PC-3 (cell line): ENCODE measurements around the gene ANGPTL2. TPM values are rescaled to one million over a fixed set of nuclear protein-coding genes. Genes with fewer than 3 reads are reported as not detected.

ENCODE experiments used
- ATAC-seq: fragments of 200-7000 bp; cut with Tn5 transposase; 2 replicates; pipeline ENCODE4 v1.9.1; 2020; ENCODE audit warnings: mild to moderate bottlenecking, moderate library complexity
- BruUV-seq: library from RNA; stranded (reverse); fragments of 400-500 nt; replicated peaks from 2 replicates; lab custom pipeline; 2021; lab: Mats Ljungman, UMichigan
- CTCF ChIA-PET: fragments of 300-600 bp; sonication (Branson Sonifier 250); formaldehyde crosslinking; loops from one replicate; lab custom pipeline; 2022; ENCODE audit warnings: antibody characterized with exemption; lab: Charles Lee
- POLR2A ChIA-PET: fragments of 300-600 bp; sonication (Branson Sonifier 250); formaldehyde crosslinking; loops from one replicate; lab custom pipeline; 2022; ENCODE audit warnings: antibody characterized with exemption; ENCODE audit not compliant: unreplicated experiment; lab: Charles Lee
- DNase-seq: peaks from one replicate; pipeline ENCODE4 v3.0.0-alpha.2; 2015
- H2AFZ ChIP-seq: fragments of 300-600 bp; sonication (generic); 2 replicates; pipeline ENCODE4 v1.6.0; 2016; ENCODE audit warnings: antibody characterized with exemption, low read length
- H3F3A ChIP-seq: fragments of 300-600 bp; sonication (generic); one replicate; pipeline ENCODE4 v1.6.0; 2017; ENCODE audit warnings: antibody characterized with exemption, low read length, control low read depth, mild to moderate bottlenecking; ENCODE audit not compliant: unreplicated experiment
- H3K27ac ChIP-seq: fragments of 300-600 bp; sonication (generic); 2 replicates; pipeline ENCODE4 v1.5.1; 2016; ENCODE audit warnings: mild to moderate bottlenecking, low read length
- H3K27me3 ChIP-seq: fragments of 300-600 bp; sonication (generic); 2 replicates; pipeline ENCODE4 v1.6.1; 2016; ENCODE audit warnings: low read length, mixed read lengths
- H3K36me3 ChIP-seq: fragments of 300-600 bp; sonication (generic); 2 replicates; pipeline ENCODE4 v1.6.1; 2016; ENCODE audit warnings: low read depth, mixed run types, low read length, mixed read lengths
- H3K4me1 ChIP-seq: fragments of 300-600 bp; sonication (generic); 2 replicates; pipeline ENCODE4 v1.5.1; 2016; ENCODE audit warnings: low read length; ENCODE audit not compliant: insufficient read depth
- H3K4me2 ChIP-seq: fragments of 300-600 bp; sonication (generic); 2 replicates; pipeline ENCODE4 v1.6.0; 2016; ENCODE audit warnings: low read length
- H3K4me3 ChIP-seq: fragments of 300-600 bp; sonication (generic); 2 replicates; pipeline ENCODE4 v1.5.1; 2016; ENCODE audit warnings: mild to moderate bottlenecking, low read length, mixed read lengths
- H3K79me2 ChIP-seq: fragments of 300-600 bp; sonication (generic); 2 replicates; pipeline ENCODE4 v1.6.1; 2017; ENCODE audit warnings: low read length, mixed read lengths
- H3K9ac ChIP-seq: fragments of 300-600 bp; sonication (generic); 2 replicates; pipeline ENCODE4 v1.6.0; 2016; ENCODE audit warnings: mild to moderate bottlenecking, low read length
- H3K9me2 ChIP-seq: fragments of 300-600 bp; sonication (generic); replicated peaks from 2 replicates; pipeline ENCODE4 v1.6.1; 2016; ENCODE audit warnings: mixed run types, low read length, mixed read lengths
- H3K9me3 ChIP-seq: fragments of 300-600 bp; sonication (generic); 2 replicates; pipeline ENCODE4 v1.6.1; 2016; ENCODE audit warnings: low read length, mixed read lengths
- H4K20me1 ChIP-seq: fragments of 300-600 bp; sonication (generic); 2 replicates; pipeline ENCODE4 v1.6.1; 2016; ENCODE audit warnings: low read length, mixed read lengths
- CTCF ChIP-seq: fragments of 300-600 bp; sonication (generic); conservative IDR thresholded peaks from 2 replicates; pipeline ENCODE4 v1.5.1; 2017; ENCODE audit warnings: antibody characterized with exemption, low read depth, mild to moderate bottlenecking, low read length
- EZH2 ChIP-seq: fragments of 300-600 bp; sonication (generic); IDR thresholded peaks from one replicate; pipeline ENCODE4 v1.6.1; 2017; ENCODE audit warnings: antibody characterized with exemption, mild to moderate bottlenecking, low read length; ENCODE audit not compliant: unreplicated experiment
- EZH2phosphoT487 ChIP-seq: fragments of 300-600 bp; sonication (generic); IDR thresholded peaks from 2 replicates; pipeline ENCODE4 v1.6.1; 2018; ENCODE audit warnings: mild to moderate bottlenecking, antibody characterized with exemption, low read length, borderline replicate concordance
- intact Hi-C: fragments of 100-400 bp; cut with micrococcal nuclease; formaldehyde crosslinking; loops from 2 replicates; pipeline ENCODE4 v1.9.0; 2023
- total RNA-seq: library from RNA; depleted of rRNA; stranded (reverse); fragments of >200 nt; gene quantifications from 2 replicates; pipeline ENCODE4 v1.2.3, GENCODE V29; 2014

ANGPTL2 gene
- total RNA-seq, 1 experiment from 2014 or later = 0.07 TPM

GRCh38 chr9:127135056-127135745 lies 12.8 kb upstream of the ANGPTL2 start:
- H3K79me2 ChIP-seq = no peaks in the 10 kb centered on the region
- H3K4me3 ChIP-seq = no peak overlapping the region
- no peaks in the 10 kb centered on the region for H4K20me1 ChIP-seq
- DNase-seq = no peak
- no peaks in the 10 kb centered on the region for H3K27me3 ChIP-seq
- H3K9me3 ChIP-seq = no peaks in the 10 kb centered on the region
- no peaks in the 10 kb centered on the region for H3F3A ChIP-seq
- intact Hi-C loops = no loop called here
- H3K36me3 ChIP-seq = no peaks in the 10 kb centered on the region
- ChIA-PET CTCF (no interaction called here), POLR2A (no interaction called here)
- H3K27ac ChIP-seq = no peak overlapping the region
- no peak for ATAC-seq
- peaks cover 21% of the 10 kb centered on the region for H3K4me1 ChIP-seq
- H3K9ac ChIP-seq = no peak overlapping the region
- H2AFZ ChIP-seq = no peak overlapping the region
- no peak for TF ChIP-seq EZH2phosphoT487
- TF ChIP-seq EZH2 = no peak
- TF ChIP-seq CTCF = no peak
- H3K4me2 ChIP-seq = no peak overlapping the region
- no TSS peak for BruUV-seq
- no peaks in the 10 kb centered on the region for H3K9me2 ChIP-seq

- intact Hi-C loops = no loop called here
- H3K4me1 ChIP-seq = peaks cover 21% of the 10 kb centered on the region
- TF ChIP-seq EZH2phosphoT487 (no peak), EZH2 (no peak), CTCF (no peak)
- no peak overlapping the region for H3K9ac ChIP-seq
- H3K9me3 ChIP-seq = no peaks in the 10 kb centered on the region
- no peaks in the 10 kb centered on the region for H4K20me1 ChIP-seq
- H3K9me2 ChIP-seq = no peaks in the 10 kb centered on the region
- no peak overlapping the region for H3K4me2 ChIP-seq
- no peaks in the 10 kb centered on the region for H3K79me2 ChIP-seq
- no peaks in the 10 kb centered on the region for H3K36me3 ChIP-seq
- no peaks in the 10 kb centered on the region for H3F3A ChIP-seq
- no peak overlapping the region for H3K4me3 ChIP-seq
- POLR2A ChIA-PET = no interaction called here
- H3K27ac ChIP-seq = no peak overlapping the region
- CTCF ChIA-PET = no interaction called here
- no peak overlapping the region for H2AFZ ChIP-seq
- ATAC-seq = no peak
- no peak for DNase-seq
- no peaks in the 10 kb centered on the region for H3K27me3 ChIP-seq
- no TSS peak for BruUV-seq
These were observed 11.3 kb upstream of the ANGPTL2 start for GRCh38 chr9:127133739-127134167.

GRCh38 chr9:127132921-127133647 lies 10.6 kb upstream of the ANGPTL2 start:
- no TSS peak for BruUV-seq
- H3K36me3 ChIP-seq = no peaks in the 10 kb centered on the region
- H3K27ac ChIP-seq = no peak overlapping the region
- H3K9me2 ChIP-seq = no peaks in the 10 kb centered on the region
- H3K4me3 ChIP-seq = no peak overlapping the region
- H3K9me3 ChIP-seq = no peaks in the 10 kb centered on the region
- no peak overlapping the region for H2AFZ ChIP-seq
- intact Hi-C loops = no loop called here
- H3K9ac ChIP-seq = no peak overlapping the region
- no peak overlapping the region for H3K4me2 ChIP-seq
- H3F3A ChIP-seq = no peaks in the 10 kb centered on the region
- POLR2A ChIA-PET = no interaction called here
- no peaks in the 10 kb centered on the region for H3K27me3 ChIP-seq
- peaks cover 21% of the 10 kb centered on the region for H3K4me1 ChIP-seq
- CTCF ChIA-PET = no interaction called here
- no peaks in the 10 kb centered on the region for H4K20me1 ChIP-seq
- H3K79me2 ChIP-seq = no peaks in the 10 kb centered on the region
- no peak for ATAC-seq
- no peak for TF ChIP-seq EZH2
- TF ChIP-seq EZH2phosphoT487 = no peak
- no peak for TF ChIP-seq CTCF
- no peak for DNase-seq
